ENCODE data around the gene GEMIN5.

- TF ChIP-seq TCF12 (IDR thresholded peaks at IDR 0.05; ENCODE audit: low read depth, low read length) (no peak), TEAD4 (IDR thresholded peaks at IDR 0.05; ENCODE audit: low read depth, low read length) (no peak), RAD21 (IDR thresholded peaks at IDR 0.05 in 1 of 2, conservative IDR thresholded peaks at IDR 0.05 in 1 of 2; ENCODE audit: low read depth in 2 of 2, low read length in 2 of 2) (no peak), EP300 (IDR thresholded peaks at IDR 0.05; ENCODE audit: borderline replicate concordance in 1 of 2, low read depth in 2 of 2, low read length in 2 of 2) (no peak), CTCF (IDR thresholded peaks at IDR 0.05; ENCODE audit: control extremely low read depth in 1 of 3, insufficient read depth in 1 of 3, low read depth in 1 of 3, low read length in 3 of 3) (no peak), SIN3A (conservative IDR thresholded peaks at IDR 0.05 in 1 of 2, IDR thresholded peaks at IDR 0.05 in 1 of 2; ENCODE audit: low read depth in 1 of 2, low read length in 2 of 2) (no peak), ZNF274 (IDR thresholded peaks at IDR 0.05; ENCODE audit: borderline replicate concordance, extremely low read depth, low read length) (no peak)
These were observed 2.4 kb upstream of the GEMIN5 start for GRCh38 chr5:154940375-154940771.

All from H1 (cell line).